ENCODE data around the gene SLC37A1. TPM values are rescaled to one million over a fixed set of nuclear protein-coding genes. Genes with fewer than 3 reads are reported as not detected.

Gene SLC37A1
- total and polyA plus RNA-seq, 9 of the 15 experiments (the other 6 are each of a cell fraction or from before 2014, with no cell fraction given) = 0.06 to 3.4 (median 0.40) TPM

- peak; percentile 60; the same call in 1 of the 2 replicates for TF ChIP-seq MGA (IDR thresholded peaks at IDR 0.05)
- peak; percentile 84 for TF ChIP-seq RBM25 (IDR thresholded peaks at IDR 0.05; ENCODE audit: low read depth, low read length, severe bottlenecking)
- TF ChIP-seq ZNF24 (IDR thresholded peaks at IDR 0.05) = peak; percentile 95
- TF ChIP-seq KDM1A (IDR thresholded peaks at IDR 0.05) = peak in 1 of 2 experiments; percentile 42; a peak in 1 of 4 replicates
Observed at GRCh38 chr21:42552407-42553336, 39.0 kb downstream of the SLC37A1 start (continued).

All from K562 (cell line).